NOMO-1 (cell line): ENCODE results near the gene DCDC2C.
"Not testable (repeated sequence)": the region's sequence is repeated elsewhere in the genome, so short reads cannot be mapped to it uniquely, and the experiment has no call there.

Experiments
- DNase-seq, 2 experiments: peaks; one replicate each; lab custom pipeline; 2025; ENCODE audit not compliant: unreplicated experiment in 2 of 2; lab: John Stamatoyannopoulos, UW

DCDC2C gene, protein sequence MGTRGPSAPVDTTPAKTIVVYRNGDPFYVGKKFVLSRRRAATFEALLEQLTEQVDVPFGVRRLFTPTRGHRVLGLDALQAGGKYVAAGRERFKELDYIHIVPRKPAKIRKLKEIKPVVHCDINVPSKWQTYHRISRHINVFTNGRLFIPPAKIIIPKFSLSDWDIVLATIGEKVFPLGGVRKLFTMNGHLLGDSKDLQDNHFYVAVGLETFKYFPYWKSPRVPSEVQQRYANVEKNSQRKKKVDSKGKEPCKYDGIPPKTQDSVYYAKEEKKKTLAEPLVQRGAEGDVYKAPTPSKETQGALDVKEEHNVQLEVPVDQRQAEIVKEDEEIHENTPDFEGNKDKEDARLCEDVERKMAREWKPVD

DNA sequence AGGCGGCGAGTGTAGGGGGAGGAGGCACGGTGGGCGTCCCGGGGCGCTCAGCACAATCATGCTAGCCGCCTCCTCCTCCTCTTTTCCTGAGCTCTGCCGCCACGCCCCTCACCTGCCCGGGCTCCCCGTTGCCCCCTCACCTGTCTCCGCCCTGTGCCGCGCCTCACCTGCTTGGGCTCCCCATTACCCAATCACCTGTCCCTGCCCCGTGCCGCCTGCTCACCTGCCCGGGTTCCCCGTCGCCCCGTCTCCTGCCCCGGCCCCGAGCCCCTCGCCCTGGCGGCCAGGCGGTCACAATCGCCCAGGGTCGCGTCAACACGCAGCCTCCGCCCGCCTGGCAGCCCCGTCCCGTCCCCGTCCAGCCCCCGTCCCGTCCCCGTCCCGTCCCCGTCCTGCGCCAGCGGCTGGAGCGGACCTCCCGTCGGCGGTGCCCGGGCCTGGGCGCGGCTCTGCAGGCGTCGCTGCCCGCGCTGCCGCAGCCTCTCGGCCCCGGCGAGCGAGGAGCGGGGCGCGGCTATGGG is at the start of gene DCDC2C:
TSS of gene DCDC2C (plus strand) at position 340 of the 521 bp plus-strand sequence. CDS start at position 517, 177 bp downstream.
- DNase-seq, result no peak

DNA sequence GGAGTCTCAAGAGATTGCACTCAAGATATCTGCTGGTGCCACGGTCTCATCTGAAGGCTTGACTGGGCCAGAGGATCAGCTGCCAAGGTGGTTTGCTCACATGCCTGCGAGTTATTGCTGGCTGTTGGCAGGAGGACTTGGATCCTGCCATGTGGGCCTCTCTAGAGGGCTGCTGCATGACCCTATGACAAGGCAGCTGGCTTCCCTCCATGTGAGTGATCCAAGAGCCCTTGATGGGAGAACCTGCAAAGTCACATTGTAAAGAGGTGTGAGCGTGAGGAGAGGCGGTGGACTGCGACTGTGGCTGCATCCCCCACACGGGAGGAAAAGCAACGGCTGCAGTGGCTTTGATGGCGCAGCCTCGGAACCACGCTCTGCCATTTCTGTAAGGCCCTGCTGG is 49.4 kb upstream of the DCDC2C start:
- no peak for DNase-seq

DNA sequence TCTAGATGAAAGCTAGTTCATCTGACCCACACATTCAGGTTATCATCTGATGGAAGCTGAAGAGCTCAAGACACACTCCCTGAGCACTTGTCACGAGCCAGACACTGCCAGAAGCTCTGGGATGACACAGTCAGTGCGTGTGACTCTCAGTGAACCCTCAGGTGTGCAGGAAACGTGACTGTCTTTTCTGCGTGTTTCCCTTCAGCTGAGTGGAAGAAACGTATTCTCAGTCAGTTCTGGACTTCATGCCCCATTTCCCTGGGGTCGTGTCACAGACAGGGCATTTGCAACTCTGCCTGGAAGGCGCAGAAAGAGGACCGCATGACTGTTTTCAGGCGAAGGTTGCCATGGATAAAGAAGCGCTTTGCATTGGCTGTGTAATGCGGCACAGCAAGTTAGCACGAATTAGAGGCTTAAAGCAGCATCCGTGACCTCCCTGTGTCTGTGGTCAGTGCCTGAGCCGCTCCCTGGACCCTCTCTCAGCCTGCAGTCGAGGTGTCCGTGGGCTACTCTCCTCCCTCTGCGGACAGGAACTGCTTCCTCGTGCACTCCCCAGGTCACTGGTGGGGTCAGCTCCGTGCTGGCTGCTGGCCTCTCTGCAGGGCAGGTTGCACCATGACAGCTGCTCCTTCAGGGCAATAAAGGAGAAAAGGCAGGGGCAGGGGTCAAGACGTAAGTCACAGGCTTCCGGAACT is 48.7 kb upstream of the DCDC2C start:
- no peak for DNase-seq

DNA sequence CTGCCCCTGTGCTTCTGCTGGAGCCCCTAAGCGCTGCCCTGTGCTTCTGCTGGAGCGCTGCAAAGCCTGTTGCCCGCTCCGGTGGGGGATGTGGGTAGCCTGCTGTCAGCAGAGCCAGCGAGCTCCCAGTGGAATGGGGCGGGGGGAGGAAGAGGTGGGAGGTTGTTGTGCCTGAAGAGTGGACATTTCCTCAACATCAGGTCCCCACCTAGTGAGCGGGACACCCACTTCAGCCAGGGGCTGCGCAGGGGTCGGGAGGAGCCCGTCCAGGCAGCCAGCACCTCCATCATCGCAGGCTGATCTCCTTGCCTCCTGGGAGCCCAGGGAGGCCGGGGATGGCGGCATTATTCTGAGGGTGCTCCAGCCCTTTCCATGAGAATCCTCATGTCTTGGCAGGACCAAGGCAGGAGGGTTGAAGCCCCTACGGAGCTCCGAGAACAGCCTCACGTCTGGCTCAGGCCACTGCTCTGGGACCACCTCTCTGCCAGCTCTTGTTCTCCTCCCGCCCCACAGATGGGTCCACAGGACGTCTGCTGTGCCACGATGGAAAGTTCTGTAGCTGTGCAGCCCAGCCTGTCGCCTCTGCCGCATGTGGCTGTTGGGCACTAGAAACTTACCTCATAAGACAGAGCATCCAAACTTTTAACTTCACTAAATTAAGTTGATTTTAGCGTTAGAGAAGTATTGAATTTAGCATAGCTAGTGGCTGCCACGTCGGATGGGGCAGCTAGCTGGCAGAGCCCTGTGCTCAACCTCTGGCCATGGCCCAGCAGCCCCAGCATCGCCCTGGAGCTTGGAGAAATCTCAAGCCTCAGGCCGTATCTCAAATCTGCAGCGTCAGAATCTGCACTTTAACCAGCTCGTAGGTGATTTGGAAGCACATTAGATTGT is 47.3 kb upstream of the DCDC2C start:
- no peak for DNase-seq

DNA sequence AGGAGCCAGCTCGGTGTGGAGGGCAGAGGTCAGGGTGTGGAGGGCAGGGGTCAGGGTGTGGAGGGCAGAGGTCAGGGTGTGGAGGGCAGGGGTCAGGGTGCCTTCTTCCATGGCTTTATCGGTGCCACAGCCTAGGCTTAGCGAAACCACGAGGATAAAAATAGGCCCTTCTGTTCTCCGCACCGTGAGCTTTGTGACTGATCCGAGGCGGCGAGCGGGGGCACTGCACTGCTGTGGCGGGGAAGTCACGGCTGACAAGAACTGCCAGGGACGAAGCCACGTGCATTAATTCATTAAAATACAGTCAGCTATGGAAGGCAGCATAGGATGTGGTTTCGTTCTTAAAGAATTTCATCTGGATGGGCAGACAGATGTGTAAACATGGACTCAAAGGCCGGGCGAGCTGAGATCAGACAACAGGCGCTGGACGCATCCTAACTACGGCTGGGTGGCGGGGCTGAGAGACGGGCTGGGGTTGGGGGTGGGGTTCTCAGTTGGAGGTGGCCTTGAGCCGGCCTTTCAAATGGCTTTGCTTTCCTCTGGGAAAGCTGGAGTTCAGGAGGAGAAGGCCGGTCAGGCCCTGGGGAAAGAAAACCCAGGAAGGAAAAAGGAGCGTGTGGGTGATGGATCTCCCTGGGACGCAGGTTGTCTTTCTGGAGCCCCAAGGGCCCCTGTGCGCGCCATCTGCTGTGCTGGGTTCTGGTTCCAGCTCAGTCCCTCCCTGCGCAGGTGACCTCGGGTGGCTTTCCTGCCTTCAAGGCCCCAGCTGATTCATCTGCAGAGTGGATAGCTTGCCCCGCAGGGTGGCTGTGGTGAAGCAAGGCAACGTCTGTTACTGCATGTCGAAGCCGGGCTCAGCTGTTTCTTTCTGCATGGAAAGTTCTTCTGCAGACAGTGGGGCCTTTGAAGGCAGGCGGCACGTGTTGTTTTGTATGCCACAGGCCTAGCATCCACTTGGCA is 46.3 kb upstream of the DCDC2C start:
- DNase-seq, result no peak

DNA sequence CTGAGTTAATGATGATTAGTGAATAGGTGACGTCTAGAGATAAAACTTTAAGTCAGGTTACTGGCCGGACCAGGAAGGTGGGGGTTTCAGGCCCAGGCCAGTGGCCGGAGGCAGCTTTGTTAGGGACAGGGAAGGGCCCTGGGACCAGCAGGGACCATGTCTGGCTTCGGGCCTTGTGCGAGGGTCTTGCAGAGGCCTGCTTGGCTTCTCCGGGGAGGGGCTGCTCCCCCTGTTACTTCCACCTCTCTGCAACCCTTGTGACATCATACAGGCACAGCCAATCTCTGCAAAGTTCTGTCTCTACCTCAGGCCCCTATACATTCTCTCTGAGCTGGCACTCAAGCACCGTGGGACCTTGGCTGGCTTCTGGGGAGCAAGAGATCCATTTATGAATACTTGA is 45.5 kb upstream of the DCDC2C start, which contains the start of gene ALLC:
TSS of gene ALLC (plus strand) at position 320 of the 400 bp plus-strand sequence. CDS start 12,958 bp downstream, outside the sequence.
- no peak for DNase-seq

DNA sequence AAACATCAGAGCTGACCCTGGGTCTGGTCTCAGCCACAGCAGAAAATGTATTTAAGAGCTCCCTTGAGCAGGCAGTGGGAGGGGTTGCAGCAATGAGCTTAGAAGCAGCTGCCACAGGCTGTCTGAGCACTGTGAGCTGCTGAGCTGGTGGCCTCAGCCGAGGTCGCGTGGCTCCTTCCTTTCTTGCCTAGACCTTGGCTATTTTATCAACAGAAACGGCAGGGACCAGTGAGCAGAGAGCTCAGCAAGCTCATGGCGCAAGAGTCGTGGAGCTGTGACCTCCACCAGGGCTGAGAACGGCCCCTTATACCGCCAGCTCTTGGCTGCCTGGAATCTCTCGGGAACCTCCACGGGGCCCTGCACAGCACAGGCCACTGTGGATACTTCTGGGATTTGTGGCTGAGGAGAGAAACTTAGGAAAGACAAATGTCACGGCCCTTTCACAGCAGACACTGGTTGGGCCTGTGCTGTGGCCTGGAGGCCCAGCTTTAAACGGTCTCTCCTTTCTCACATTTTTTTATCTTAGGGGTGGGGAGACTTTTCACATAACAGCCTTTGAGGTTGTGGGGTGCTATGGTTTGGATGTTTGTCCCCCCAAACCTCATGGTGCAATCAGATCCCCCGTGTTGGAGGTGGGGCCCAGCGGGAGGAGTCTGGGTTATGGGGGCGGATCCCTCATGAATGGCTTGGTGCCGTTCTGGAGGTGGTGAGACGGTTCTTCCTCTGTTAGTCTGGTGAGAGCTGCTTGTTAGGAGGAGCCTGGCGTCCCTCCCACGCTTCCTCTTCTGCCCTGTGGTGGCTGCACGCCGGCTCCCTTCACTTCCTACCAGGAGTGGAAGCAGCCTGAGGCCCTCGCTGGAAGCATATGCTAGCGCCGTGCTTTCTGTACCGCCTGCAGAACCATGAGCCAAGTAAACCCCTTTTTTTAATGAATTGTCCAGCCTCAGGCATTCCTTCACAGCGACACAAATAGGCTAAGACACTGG is 43.6 kb upstream of the DCDC2C start:
- peak; percentile 36 to 75 for DNase-seq

DNA sequence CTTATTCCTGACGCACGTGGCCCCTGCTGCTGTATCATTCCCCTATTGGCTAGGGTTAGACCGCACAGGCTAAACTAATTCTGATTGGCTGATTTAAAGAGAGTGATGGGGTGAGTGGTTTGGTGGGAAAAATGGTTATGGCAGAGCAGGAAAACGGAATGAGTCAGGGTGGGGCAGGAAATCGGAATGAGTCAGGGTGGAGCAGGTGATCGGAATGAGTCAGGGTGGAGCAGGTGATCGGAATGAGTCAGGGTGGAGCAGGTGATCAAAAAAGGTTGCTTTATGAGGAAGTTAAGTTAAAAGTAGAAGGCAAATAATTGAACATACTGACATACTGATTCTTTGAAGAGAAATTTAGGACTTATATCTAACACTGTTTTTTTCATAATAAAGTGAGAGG is 42.7 kb upstream of the DCDC2C start:
- DNase-seq, result not testable (repeated sequence)

DNA sequence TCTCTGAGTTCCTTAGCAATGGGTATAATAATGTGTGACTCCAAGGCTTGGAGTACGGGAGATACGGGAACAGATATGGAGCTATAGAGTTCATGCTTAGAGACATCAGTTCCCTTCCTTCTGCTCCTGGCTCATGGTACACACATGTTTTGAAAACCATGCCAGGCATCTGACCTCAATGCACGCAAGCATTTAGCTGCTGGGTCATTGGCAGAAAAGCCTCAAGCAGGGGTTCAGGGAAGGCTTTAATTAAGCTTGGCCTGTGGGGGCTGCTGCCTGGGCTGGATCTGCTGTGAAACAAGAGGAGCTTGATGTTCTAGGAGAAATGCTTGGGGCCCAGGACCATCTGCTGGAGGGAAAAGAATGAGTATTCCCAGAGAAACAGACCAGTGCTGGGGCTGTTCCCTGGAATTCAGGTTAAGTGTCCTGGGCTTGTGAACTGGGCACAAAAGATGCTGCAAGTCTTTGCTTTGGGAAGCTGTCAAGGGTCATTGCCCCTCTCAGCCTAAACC is 42.2 kb upstream of the DCDC2C start:
- no peak for DNase-seq

DNA sequence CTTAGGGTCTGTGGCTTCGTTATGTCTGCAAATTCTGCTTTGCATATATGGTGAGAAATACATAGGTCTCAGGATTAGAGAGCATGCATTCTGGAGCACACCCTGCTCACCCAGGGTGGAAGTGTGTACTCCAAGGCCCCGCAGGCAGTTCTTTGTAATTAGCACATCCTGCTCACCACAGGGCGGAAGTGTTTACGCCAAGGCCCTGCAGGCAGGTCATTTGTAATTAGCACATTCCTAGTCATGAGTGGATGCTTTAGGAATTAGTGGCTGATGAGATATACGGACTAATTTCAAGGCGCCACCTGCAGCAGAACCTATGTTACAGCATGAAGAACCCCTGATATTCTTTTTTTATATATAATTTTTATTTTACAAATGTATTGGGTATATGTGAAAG is 41.1 kb upstream of the DCDC2C start:
- DNase-seq, result peak; percentile 77 to 84

DNA sequence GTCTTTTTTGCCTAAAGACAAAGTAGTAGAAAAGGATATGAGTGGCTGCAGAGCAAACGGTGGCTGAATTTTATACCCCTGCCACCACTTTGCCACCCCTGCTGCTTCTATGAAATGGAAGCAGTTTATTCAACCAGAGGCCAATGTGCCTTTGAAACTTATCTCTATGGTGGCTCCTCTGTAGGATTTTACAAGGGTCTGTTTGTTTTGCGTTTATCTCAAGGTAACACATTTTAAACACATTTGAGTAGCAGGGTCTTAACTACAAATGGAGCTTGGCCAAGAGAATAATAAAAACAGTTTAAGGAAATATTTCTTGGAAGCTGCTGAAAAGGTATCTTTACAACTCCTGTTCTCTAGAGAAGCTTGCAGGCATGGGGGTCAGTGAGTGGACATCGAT is 39.3 kb upstream of the DCDC2C start:
- DNase-seq, result no peak

DNA sequence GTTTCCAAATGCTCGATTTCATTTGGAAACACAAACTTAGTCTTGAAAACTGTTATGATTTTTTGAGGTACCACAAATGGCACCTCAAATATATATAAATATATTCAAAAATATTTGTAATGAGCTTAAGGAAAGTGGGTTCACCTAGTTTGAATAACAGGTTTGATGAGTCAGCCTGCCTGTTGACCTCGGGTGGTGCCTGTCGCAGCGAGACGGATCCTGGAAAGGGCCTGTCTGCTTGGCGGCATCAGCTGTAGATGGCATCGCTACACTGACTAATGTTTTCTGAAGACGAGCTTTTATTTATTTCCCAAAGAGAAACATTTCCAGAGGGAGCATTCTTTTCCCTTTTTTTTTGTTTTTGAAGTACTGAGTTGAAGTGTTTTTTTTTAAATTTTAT is 38.5 kb upstream of the DCDC2C start:
- DNase-seq, result no peak

DNA sequence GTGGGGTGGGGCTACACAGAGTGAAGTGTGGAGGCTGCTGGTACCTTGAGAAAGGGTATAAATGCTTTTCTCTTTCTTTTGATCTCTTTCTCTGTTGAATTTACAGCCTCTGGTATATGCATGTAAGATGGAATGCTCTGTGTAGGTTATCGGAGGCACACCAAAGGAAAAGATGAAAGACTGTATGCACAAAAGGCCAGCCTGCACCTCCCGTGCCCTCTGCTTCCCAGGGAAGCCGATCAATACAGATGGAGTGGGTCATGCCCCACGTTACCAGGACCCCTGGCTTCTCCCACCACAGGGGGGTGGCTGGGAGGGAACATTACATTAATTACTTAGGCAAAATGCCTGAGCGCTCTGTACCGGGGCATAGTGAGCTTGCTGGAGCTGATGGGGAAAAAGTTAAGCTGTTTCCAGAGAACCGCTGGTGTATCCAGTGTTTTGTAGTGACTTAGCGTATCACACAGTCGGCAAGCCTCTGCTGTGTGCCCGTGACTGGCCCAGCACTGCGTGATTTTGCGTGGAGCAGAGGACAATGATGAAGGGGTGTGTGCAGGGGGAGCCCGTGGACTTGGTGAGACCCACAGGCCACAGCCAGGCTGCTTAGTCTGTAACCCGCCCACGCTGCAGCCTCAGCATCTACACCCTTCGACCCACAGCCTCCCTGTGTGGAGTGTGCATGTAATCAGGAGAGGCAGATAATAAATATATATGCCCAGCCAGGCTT is 37.3 kb upstream of the DCDC2C start:
- DNase-seq, result no peak

DNA sequence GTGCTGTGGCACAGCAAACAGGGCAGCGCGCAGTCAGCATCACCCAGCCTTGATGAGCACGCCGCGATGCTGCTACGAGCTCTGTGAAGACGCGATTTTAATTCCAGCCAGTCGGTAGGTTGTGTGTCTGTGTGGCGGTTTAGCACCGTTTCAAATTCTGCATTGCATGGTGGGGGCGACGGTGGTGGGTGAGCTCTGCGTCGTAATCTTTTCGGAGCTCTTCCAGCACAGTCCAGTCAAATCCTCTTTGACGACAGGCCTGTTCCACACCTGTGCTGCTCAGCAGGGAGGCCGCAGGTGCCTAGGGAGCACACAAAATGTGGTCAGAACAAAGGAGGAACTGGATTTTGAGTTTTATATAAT is 36.8 kb upstream of the DCDC2C start:
- no peak for DNase-seq

DNA sequence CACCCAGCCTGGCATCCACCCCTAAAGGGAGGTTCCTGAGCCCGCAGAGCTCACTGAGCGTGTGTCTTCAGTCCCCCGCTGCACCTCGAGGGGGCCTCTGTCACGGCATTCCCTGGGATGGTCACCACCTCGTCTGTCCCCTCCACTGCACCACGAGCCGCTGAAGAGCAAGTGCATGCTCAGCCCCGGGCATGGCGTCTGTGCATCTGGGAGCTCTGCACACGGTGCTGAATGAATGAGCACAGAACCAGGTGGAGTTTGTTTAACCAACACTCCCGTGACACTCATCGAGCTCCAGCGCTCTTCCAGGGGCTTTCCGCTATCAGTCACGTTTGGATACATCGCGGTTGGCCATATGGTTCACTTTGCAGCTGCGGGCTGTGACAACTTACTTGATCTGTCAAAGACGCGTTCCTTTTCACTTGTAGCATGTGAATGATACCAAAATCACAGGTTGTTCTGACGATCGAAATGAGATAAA is 36.2 kb upstream of the DCDC2C start:
- no peak for DNase-seq

DNA sequence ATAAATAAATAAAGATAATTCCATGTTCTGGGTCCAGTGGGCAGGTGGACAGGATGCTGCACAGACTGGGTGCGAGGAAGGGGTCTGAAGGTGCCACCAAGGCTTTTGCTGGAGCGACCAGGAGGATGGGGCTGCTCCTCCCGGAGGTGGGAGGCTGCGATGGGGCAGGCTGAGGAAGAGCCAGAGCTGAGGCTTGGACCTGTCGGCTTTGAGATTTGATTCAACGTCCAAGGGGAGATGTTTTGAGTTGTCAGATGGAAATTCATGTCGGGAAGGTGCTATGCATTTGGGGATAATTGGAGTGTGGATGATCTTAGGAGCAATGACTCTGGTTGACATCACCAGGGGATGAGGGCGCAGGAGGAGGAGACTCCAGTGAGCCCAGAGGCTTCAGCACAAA is 33.7 kb upstream of the DCDC2C start:
- no peak for DNase-seq

DNA sequence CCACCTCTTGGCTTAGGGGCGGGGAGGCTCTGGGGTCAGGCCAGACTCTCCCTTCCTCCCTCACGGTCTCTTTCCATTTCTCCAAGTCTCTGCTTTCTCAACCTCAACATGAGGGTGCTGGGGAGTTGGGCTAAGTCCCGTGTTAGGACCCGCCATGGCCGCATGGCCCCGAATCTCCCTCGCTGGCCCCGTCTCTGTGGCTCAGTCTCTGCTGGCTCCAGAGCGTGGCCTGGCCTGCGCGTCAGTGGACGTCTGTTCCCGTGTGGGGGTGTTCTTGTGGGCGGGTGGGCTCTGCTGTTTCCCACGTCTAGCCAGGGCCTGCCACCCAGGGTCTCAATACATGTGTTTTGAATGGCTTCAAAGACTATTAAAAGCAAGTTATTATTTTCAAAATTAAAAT is 33.0 kb upstream of the DCDC2C start:
- DNase-seq, result no peak

DNA sequence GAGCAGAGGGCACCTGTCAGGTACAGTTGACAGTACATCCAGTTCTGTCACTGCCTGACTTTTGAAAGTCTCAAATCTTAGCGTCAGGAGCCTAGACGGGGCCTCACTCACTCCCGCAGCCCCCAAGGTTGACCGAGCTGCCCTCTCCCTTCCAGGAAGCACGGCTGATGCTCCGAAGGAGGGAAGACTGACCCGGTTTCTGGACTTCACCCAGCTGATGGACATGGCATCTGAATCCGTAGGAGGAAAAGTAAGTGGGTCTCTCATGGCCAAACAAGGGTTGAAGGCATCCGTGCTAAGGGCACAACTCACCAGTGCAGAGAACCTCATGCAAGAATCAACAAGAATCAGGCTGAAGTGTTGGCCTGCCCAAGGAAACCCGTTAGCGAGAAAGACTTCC is 32.4 kb upstream of the DCDC2C start:
- DNase-seq, result no peak
